ENCODE measurements around the gene PSMB5. TPM values are rescaled to one million over a fixed set of nuclear protein-coding genes. Genes with fewer than 3 reads are reported as not detected.
A peak's percentile ranks its signal among the peaks of the same experiment; 100 is the strongest.

The PSMB5 gene
- total and polyA plus RNA-seq, 2 of the 13 experiments (the other 11 are each of a cell fraction or from before 2014, with no cell fraction given), result 705 to 871 TPM

DNA sequence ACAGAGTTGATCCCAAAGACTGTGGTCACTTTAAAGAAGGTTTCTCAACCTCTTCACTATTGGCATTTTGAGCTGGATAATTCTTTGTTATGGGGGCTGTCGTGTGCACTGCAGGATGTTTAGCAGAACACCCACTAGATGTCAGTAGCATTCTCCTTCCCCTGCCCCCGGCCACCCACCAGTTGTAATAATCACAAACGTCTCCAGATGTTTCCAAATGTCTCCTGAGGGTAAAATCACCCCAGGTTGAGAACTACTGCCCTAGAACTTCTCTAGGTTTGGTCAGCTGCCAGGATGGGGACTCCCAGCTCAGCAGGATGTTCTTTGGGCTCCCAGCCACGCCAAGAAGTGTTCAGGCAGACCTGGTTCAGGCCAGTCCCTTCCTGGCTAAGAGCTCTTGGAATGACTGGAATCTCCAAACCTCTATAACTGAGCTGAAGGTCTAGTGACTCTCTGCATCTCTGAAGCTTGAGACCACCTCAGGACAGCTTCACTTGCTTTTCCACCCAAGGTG lies 39.9 kb downstream of the PSMB5 start:
- no peaks in the 10 kb centered on the region for H3K9me3 ChIP-seq (ENCODE audit: low read length)
- H3K79me2 ChIP-seq (ENCODE audit: insufficient read depth, low read length), result no peaks in the 10 kb centered on the region
- 24% methylated on average over 4 of the region's 4 CpGs for WGBS (ENCODE audit: low lambda C conversion rate)
- ATAC-seq (peak; percentile 94), FAIRE-seq (peak; percentile 83), DNase-seq (ENCODE audit: low spot score) (peak; percentile 67)
- peaks cover 5% of the 10 kb centered on the region; the same call in 1 of the 2 replicates for H3K4me1 ChIP-seq (ENCODE audit: insufficient read depth, low read length)
- ChIA-PET POLR2A (interaction anchor here (0.7 to 8.5 kb wide), 23 partner anchors 11 to 100 kb away, joined by 3 to 160 read pairs (median 7); partner anchors contain the start of genes ACIN1, AJUBA, C14orf119 and C14orf93), CTCF (ENCODE audit: low intra/inter-chr PET ratio, low total read pairs) (interaction anchor here (0.7 to 2.9 kb wide), 5 partner anchors 8 to 74 kb away, joined by 3 to 77 read pairs (median 9); partner anchors contain the start of genes AJUBA and CDH24)
- H3K27ac ChIP-seq (ENCODE audit: extremely low read length, insufficient read depth, low read length), result no peak overlapping the region
- no peaks in the 10 kb centered on the region for H3K27me3 ChIP-seq (ENCODE audit: control insufficient read depth in 1 of 2, insufficient read depth in 2 of 2, low read length in 2 of 2)
- no peak overlapping the region for H3K4me3 ChIP-seq (replicated peaks in 1 of 3; ENCODE audit: insufficient read depth in 1 of 3, low read depth in 2 of 3, low read length in 3 of 3)
- in situ Hi-C loops (cut with HindIII; ENCODE audit: extremely low pct_ligation_motif_present, low pct_unique_long_range_greater_than_20kb) (no loop called here), intact Hi-C loops (cut with micrococcal nuclease; ENCODE audit: unreplicated experiment) (loop anchor here (1.0 kb wide), 4 partner anchors 9 to 63 kb away; no protein-coding TSS in a partner anchor)
- no TSS peak for BruUV-seq (replicated peaks)
- peak overlapping the region; percentile 13; the same call in 1 of the 2 replicates for H3K4me2 ChIP-seq (ENCODE audit: low read depth, low read length)
- no peak overlapping the region for H2AFZ ChIP-seq (ENCODE audit: low read length)
- H4K20me1 ChIP-seq (ENCODE audit: insufficient read depth, low read length), result no peaks in the 10 kb centered on the region
- peaks cover 0 to 3% of the 10 kb centered on the region in 2 experiments; a peak in 2 of 5 replicates for H3K36me3 ChIP-seq (replicated peaks in 1 of 2; ENCODE audit: control insufficient read depth in 1 of 2, insufficient read depth in 2 of 2, low read length in 2 of 2)
- no peak overlapping the region for H3K9ac ChIP-seq (ENCODE audit: insufficient read depth, low read depth, low read length)
- TF ChIP-seq FOXK1 (CRISPR knock-in tag; IDR thresholded peaks at IDR 0.05; ENCODE audit: borderline replicate concordance, low read depth) (no peak), SOX13 (IDR thresholded peaks at IDR 0.05) (no peak), SOX13 (CRISPR knock-in tag; conservative IDR thresholded peaks at IDR 0.05 in 1 of 2, IDR thresholded peaks at IDR 0.05 in 1 of 2) (0 out of 4 replicates have a peak, but pooled peaks of 1 of the 2 experiments have one; percentile 18), MIXL1 (CRISPR knock-in tag; IDR thresholded peaks at IDR 0.05) (no peak), ZNF580 (CRISPR knock-in tag; IDR thresholded peaks at IDR 0.05; ENCODE audit: borderline replicate concordance, low read depth) (peak; percentile 55; the same call in 1 of the 2 replicates), CTCF (CRISPR knock-in tag; IDR thresholded peaks at IDR 0.05) (peak; percentile 90), CEBPZ (IDR thresholded peaks at IDR 0.05; ENCODE audit: low read length) (no peak), ZNF619 (CRISPR knock-in tag; IDR thresholded peaks at IDR 0.05) (no peak), ZNF605 (CRISPR knock-in tag; IDR thresholded peaks at IDR 0.05) (peak; percentile 76; the same call in 1 of the 2 replicates), ZNF281 (CRISPR knock-in tag; IDR thresholded peaks at IDR 0.05; ENCODE audit: borderline replicate concordance) (no peak), TSC22D2 (CRISPR knock-in tag; IDR thresholded peaks at IDR 0.05; ENCODE audit: borderline replicate concordance) (0 out of 2 replicates have a peak, but pooled peaks have one; percentile 29), MED1 (CRISPR knock-in tag; IDR thresholded peaks at IDR 0.05) (peak; percentile 46), ZNF275 (CRISPR knock-in tag; IDR thresholded peaks at IDR 0.05; ENCODE audit: borderline replicate concordance) (no peak), TOPORS (CRISPR knock-in tag; IDR thresholded peaks at IDR 0.05) (no peak)
